Measurements from ENCODE around the gene NCAN.

Gene NCAN

DNA sequence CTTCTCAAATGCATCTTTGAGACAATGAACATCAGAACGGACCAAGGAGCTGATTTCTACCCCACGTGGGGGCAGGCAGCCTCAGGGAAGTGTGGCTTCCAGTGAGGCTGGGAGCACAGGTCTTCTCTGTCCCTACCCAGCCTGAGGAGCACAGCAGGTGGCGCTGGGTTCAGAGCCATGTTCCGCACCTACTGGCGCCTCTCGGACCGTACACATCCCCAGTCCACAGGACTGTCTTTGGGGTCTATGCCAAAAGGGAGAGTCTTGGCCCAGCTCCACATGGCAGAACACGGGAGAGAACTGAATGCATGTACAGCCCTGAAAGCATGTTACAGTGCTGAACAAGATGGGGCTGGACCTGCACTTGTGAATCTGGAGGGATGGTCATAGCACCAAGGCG, 86.0 kb downstream of the NCAN start:
- no peak for DNase-seq

DNA sequence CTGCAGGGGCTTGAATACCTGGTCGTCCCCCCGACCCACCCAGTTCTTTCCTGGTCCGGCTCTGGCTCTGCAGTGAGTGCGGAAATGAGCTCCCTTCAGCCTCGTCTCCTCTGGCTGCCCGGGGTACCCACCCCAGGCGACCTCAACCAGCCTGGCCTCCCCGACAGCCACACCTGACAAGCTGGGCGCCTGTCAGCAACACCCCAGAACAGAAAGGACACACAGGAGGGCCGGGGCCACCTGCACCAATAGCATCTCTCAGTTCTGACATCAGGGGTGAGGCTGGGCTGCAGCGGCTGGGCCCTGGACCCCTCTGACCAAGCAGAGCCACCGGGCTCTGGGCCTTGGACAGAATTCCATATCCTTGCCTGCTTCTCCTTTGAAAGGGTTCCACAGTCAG, 88.9 kb downstream of the NCAN start:
- no peak for DNase-seq
